IPS-11a (cell line): Measurements from ENCODE around the gene UNC13B.

ENCODE experiments used
- H3K4me3 ChIP-seq: one replicate; pipeline ENCODE4 v1.5.1; 2013; ENCODE audit warnings: low read depth, low read length, control low read depth

UNC13B gene

DNA sequence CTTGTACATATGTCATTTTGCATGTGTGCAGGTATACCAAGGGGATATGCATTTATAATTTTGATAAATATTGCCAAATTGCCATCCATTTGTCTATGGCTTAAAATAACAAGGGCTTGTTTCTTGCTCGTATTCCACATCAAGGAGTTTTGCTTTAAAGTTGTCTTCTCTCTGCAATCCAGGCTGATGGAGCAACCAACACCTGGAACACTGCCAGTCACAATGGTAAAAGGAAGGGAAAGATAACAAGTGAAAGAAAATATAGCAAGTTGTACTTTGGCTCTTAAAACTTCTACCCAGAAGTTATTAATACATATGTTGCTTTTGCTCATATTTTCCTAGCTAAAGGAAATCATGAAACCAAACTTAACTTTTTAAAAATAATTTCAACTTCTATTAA lies 156.9 kb downstream of the UNC13B start:
- H3K4me3 ChIP-seq, result no peak overlapping the region

DNA sequence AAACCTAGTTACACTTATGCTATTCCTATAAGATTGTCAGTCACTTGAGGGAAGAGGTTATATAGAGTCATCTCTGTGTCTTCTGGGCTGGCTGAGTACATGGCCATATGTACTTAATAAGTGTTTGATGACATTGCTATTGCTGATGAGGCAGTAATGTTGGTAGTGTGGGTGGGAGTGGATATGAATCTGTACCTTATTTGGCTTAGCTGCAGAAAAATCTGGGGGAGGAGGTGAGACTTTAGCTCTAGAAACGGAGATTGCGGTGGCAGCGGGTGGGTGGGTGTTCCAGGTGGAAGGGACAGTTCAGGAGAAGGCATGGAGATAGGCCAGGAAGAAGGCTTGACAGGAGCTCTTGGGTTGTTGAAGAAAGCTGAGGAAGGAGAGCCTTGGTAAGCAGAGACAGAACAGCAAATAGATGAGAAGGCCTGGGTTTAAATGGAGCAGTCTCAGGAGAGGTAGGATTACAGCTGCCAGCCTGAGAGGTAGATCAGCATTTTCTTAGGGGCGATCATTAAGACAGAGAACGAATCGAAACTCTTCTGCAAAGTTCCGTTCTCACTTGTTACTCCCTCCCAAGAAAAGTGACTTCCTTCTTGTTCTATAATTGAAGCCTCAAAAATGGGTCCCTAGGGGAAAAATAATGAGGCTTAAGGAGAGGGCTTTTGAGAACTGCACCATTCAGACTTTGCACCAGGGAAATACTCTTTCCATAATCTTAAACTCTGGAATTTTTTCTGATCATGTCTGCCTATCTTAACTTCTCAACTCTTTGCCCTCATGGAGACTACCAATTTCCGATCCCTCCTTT lies 160.5 kb downstream of the UNC13B start:
- H3K4me3 ChIP-seq, result no peak overlapping the region

DNA sequence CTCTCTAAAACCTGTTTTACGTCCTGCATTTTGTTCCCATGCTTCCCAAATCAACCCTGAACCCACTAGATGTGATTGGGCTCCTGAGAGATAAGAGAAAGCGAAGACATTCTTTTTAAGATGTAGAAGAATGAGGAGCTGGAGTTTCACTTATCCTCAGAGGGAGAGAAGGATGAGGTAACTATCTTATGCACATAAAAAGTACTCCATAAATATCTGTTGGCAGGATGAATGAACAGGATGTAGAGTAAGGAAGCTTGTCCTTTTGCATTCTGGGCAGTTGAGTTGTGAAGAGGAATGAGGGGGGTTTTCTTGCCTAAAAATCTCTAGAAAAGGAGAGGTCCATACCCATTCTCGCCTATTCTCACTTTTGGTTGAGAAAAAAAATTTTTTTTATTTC lies 163.2 kb downstream of the UNC13B start:
- H3K4me3 ChIP-seq, result no peak overlapping the region

DNA sequence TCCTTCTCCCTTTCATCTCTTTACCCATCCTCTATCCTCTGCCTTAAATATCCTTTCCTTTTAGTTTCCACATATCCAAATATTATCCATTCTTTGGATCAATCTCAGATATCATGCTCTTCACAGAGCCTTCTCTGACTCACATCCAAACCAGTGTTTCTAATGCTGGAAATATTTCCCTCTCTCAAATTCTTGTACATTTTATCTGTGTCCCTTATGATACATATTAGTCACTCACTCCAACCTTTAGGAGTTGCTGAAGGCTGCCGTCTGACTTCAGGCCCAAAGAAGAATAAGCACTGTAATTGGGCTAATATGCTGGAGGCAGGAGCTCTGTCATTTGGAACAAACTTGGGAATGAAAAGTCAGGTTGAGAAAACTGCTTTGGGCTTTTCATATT lies 171.7 kb downstream of the UNC13B start:
- H3K4me3 ChIP-seq, result no peak overlapping the region

DNA sequence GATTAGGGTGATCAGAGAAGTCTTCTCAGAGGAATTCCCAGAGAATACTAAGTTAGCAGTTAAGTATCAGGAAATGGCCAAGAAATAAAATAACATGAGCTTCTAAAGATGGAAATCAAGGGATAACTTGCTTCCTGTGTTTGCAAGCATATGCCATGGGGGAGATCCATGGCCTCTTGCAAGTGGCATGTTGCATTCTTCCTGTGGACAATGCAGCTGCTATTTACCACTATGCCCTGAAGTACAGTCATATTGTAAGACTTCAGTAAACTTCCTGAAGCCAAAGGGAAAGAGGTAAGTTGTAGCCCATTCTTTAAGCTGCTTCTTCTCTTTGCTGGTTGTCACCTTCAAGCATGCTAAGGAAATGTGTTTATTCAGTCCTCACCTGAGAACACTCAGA lies 173.4 kb downstream of the UNC13B start:
- H3K4me3 ChIP-seq, result no peak overlapping the region

DNA sequence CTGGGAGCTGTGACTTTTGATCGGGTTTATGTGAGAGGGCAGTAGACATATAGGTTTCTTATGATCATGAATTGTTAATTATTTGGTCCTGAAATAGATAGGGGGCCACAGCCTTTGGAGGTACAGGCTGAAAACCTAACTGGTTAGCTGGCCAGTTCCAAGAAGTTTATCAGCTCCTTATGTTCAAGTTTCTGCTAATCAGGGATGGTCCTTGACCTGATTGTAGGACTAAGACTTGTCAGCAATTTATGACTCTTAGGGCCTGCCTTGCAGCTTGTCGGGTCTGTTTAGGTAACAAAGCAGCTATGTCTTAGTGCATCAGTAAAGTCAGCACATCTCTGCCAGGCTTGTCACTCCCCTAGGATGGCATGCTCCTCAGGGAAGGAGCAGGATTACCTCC lies 176.3 kb downstream of the UNC13B start:
- no peak overlapping the region for H3K4me3 ChIP-seq

DNA sequence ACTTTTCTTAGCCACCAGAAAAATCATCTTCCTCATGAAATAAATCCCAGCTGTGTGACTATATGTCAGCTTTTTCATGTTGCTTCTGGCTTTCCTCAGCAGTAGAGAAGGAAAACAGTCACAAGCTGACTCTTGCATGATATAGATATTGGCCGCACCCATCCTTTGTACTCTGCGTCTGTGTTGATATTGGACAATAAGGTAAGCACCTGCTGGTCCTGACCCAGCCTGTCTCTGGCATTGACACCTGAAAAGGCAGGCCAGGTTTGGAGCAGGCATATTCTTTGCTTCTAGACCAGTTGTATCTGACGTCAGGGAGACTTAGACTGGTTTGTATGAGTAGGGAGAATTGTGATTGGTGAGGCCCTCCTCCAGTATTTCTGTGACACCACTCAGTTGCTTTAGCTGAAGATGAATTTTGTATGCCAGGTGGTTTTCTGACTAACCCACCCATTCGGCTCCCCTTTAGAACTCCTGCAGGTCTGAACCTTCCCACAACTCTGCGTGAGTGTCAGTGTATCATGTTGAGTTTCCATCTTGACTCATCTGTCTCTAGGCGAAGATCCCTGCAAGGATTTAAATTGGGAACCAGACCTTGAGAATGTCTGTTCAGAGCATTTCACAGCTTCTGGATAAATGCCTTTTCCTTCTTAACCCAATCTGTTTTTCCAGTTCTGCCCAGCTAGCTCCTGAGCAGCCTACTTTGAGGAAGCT lies 176.9 kb downstream of the UNC13B start:
- H3K4me3 ChIP-seq, result no peak overlapping the region

DNA sequence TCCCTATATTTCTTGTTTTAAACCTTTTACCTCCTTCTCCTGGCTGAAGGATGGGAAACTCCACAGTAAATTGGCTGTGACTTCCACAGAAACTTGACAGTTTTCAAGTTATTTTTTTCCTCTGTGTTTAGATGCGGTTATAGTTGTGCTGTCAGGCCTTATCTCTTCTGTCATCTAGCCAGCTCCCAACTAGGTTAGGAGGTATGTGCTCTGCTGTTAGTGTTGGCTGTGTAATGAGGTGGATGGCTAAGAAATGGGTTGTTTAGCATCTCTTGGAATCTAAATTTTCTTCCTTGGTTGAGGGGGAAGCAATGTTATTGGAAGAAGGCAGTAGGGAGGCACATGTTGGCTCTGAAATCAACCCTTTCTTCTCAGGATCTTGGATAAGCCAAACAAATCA lies 178.2 kb downstream of the UNC13B start:
- H3K4me3 ChIP-seq, result no peak overlapping the region

DNA sequence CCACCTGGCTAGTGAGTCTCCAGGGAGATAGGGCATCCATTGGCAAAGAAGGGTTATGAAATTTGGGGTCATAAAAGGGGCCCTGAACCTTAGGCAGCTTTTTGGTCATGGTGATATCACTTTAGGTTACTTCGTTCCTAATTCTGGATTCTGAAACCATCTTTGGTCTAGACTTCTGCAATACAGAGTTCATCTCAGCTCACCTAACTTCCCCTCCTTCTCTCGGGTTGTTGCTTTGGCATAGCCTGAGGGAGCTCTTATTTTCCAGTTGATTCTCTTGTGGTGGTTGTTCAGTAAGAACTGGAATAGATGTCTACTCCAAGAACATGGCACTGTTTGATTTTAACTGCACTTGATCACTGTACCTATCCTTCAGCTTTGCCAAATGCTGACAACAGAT lies 179.2 kb downstream of the UNC13B start:
- no peak overlapping the region for H3K4me3 ChIP-seq

DNA sequence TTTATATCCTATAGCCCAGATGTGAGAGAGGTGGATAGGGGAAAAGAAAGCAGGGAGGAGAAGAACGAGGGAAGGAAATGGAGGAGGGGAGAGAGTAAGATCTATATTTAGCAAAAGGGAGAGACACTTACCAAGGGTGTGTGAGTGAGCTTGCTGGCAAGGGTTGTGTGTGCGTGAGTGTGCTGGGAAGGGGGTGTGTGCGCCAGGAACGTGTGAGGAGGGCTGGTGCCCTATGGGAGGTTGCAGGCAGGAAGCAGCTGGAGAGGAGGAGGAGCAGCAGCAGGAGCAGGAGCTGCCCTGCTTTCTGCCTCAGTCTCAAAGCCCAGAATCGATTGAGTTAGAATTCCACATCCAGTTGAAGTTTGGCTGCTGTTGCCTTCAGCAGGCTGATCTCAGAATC lies 179.8 kb downstream of the UNC13B start:
- H3K4me3 ChIP-seq, result no peak overlapping the region

DNA sequence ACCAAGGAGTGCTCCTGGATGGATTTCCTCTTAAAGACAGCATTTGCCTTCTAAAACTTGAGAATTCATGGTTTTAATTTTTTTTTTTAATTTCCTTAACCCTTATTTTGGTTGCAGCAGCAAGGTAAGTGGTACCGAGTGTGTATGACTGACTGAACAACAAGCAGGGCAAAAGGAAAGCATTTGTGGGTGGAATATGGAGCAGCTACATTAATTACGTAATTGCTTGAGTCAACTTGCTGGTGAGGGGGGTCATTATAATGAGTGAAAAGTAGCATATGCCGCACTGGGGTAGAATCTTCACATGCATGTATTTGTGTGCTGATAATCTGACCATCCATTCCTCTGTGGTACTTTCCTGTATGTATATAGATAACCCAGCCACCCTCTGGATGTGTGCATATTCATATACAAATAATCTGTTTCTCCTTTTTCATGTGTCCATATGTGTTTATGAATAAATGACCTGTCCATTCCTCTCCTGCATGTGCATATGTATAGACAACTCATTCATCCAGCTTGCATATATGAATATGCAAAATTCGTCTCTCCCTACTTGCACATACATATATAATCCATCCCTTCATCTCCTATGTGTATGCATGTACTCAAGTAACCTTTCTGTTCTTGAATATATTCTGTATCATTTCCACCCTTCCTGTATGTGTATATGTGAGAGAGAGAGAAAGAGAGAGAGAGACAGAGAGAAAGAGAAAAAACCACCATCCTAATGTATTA lies 180.6 kb downstream of the UNC13B start:
- H3K4me3 ChIP-seq, result no peak overlapping the region

DNA sequence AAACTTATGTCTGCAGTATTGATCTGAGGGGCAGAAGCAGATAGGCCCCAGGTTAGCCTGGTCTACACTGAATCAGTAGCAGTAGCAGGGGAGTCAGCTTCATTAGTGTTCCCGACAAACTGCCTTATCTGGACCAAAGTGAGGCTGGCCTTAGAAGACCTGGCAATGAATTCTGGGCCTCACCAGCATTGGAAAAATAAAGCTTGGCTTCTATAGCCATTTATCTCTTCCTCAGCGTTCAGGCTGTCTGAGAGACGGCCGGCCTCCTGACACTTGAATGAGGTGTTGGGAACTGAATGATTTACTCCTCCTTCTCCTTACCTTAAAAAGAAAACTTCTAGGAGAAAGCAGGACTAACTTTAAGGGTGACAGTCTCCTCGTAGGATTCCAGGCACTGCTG lies 186.3 kb downstream of the UNC13B start:
- H3K4me3 ChIP-seq, result no peak overlapping the region

DNA sequence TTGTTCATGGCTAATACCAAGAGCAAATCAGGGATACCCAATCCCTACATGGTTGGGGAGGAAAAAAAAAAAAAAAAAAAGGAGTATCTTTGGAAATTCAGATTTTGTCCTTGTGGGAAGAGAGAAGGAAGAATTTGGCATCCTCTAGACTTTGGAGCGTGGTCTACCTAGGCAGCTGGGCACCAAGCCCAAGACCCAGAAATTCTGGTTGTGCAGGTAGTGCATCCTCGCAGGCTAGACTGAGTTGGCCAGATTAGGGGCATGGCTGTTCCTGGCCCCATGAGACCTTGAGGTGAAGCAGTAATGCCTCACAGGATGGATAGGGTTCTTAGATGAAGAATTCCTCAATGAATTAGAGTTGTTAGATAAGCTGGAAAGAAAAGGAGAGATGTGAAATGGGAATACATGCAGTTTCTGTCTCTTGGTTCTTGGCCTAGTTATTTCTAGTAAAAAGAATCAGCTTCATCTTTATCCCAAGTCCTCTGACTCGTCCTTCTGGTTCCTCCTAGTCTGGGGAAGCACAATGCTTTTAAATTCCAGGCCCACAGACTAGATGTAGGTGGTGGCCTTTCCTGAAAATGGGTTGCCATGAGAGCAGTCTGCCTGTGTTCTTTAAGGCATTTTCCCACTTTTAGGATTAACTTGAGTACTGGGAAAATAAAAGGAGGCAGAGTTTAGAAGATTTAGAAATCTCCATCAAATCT lies 187.6 kb downstream of the UNC13B start:
- no peak overlapping the region for H3K4me3 ChIP-seq

DNA sequence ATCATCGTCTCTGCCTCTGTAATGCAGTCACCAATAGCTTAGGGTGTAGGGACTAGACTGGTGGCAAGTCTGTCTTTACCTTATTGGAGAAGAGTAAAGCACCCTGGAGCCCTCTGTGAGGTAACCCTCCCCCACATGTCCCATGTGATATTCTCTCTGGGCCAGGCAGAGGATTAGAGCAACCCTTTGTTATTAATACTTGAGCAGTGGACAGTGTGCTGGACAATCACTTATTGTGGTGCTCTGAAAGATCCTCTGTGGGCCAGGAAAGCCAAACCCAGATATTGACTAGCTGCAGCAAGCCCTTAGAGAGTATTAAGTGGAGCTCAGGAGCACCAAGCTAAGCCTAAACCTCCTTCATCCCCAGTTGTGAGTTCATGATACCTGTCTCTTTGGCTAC lies 188.4 kb downstream of the UNC13B start:
- H3K4me3 ChIP-seq, result no peak overlapping the region

DNA sequence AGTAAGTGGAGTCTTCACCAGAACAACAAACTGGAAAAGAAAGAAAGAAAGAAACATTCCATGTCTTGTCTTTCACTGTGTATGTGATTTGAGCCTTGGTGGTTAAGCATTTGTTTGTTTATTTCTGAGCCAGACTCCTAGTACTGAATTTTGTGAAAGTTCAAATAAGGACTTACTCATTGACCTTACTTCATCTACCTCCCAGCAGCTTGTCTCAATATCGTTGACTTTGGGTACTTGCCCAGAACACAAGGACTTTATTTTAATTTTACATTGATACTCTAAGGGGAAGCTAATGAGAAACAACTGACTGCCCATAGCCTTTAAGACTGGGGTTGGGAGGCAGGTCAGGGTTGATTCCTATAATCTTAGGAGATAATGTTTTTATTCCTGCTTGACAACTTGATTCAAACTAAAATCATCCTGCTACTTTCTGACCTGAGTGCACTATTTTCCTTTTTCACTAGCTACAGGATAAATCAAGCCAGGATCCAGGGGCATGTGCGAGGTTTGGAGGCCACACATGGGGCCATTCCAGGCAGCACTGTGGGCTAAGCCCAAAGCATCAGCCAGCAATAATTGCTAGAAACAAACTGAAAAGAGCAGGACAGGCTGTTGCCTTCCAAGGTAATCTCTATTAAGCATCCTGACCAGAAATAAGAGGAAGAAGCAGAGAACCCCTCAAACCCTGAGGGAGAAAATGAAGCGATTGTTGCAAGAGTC lies 189.2 kb downstream of the UNC13B start:
- H3K4me3 ChIP-seq, result no peak overlapping the region

DNA sequence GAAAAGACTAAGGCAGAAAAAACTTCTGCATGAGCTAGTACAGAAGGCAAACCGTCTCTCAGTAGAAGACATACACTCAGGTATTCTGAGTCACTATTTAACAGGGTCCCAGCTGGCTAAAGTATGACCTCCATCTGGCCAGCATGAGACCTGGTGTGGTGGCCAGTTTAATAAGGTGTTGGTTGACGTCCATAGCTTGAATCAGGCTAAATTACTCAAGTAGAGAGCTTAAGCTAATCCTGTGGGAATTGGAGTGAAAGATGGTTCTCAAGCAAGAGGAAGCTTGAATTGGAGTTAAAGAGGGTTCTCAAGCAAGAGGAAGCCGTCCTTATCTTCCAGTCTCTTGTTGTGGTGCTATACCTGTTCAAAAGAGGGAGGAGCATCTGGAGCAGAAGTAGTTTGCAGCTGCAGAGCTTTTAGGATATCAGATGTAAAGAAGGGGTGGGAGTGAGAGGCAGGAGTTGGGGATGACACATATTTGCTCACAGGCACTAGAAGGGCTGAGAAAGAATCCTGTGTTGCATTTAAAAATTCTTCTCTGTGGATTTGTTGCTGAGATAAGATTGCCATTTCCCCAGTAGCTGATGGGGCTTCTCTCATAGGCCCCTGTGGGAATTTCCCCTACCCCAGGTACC lies 192.0 kb downstream of the UNC13B start:
- H3K4me3 ChIP-seq, result no peak overlapping the region

DNA sequence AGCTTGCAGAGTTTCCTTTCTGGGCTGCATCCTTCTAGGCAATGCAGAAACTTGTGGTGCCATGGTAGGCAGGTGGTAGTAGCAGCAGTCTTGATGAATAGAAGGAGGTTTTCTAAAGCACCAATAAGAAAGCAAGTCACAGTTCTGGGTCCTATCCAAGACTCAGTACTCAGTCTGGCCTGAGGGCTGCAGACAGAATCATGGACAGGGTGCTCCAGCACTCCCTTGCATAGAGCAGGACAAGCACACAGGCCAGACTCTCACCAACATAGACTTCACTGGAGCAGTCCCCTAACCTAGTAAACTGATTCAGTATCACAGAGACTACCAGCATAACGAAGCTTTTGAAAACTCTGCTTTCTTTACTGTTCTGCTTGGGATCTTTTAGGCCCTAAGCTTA lies 194.1 kb downstream of the UNC13B start:
- H3K4me3 ChIP-seq, result no peak overlapping the region

DNA sequence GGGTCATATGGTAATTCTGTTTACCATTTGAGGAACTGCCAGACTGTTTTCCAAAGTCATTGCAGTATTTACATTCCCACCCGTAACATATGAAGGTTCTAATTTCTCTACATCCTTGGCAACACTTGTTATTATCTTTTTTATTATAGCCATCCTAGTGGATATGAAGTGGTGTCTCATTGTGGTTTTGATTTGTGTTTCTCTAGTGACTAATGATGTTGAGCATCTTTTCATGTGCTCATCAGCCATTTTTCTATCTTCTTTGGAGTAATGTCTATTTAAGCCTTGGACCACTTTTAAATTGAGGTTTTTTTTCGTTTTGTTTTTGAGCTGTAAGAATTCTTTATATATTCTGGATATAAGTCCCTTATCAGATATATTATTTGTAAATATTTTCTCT lies 195.3 kb downstream of the UNC13B start:
- H3K4me3 ChIP-seq, result no peak overlapping the region

DNA sequence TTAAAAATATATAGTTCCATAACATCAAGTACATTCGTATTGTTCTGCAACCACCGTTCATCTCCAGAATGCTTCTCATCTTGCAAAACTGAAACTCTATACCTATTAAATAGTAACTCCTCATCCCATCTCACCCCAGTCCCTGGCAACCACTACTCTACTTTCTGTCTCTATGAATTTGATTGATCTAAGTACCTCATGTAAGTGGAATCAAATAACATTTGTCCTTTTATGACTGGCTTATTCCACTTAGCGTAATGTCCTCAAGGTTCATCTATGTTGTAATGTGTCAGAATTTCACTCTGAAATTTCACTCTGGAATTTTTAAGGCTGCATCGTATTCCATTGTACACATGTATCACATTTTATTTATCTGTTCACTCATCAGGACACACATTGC lies 196.0 kb downstream of the UNC13B start:
- H3K4me3 ChIP-seq, result no peak overlapping the region
